GM18907 (cell line): ENCODE data around the gene PRR14.
A peak's percentile ranks its signal among the peaks of the same experiment; 100 is the strongest.
"Not testable (repeated sequence)": the region's sequence is repeated elsewhere in the genome, so short reads cannot be mapped to it uniquely, and the experiment has no call there.

Source experiments
- ATAC-seq: cut with Tn5 transposase; IDR thresholded peaks from one replicate; pipeline ENCODE4 v1.9.1; 2021; ENCODE audit warnings: mild to moderate bottlenecking, moderate library complexity; ENCODE audit not compliant: unreplicated experiment

Gene PRR14

DNA sequence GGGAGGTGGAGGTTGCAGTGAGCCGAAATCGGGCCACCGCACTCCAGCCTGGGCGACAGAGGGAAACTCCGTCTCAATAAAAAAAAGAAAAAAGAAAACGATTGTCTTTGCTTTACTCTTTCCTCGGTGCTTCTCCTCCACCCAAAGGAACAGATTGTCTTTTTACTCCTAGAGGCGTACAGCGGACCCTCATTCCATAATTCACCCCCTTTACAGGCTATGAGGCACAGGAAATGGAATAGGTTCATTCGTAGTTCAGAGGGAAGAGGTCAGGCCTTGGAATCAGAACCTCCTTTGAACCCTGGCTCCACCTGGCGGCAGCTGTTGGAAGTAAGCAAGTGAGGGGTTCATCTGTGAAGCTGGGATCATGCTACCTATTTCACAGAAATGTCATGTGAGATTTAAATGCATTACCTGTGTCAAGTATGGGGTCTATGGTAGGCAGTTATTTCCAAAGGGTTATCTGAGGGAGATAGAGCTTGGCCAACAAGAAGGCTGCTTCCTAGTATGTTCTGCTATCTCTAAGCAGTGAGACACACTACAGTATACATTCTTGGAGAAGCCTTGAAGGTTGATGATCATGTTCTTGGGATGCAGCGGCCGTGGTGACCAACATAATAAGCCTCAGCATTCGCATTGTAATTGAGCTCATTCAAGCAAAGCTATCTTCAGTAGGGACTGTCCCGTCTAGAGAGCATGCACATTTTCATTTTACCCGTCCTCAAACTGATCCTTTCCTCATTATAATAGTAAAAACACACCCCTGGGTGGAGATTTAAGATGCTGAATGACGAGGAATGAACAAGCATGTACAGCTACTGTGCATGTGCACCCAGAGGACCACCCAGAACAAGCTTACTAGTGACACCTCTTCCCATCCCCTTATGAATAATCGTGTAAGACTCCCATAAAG is 21.9 kb upstream of the PRR14 start:
- ATAC-seq: peak; percentile 62

DNA sequence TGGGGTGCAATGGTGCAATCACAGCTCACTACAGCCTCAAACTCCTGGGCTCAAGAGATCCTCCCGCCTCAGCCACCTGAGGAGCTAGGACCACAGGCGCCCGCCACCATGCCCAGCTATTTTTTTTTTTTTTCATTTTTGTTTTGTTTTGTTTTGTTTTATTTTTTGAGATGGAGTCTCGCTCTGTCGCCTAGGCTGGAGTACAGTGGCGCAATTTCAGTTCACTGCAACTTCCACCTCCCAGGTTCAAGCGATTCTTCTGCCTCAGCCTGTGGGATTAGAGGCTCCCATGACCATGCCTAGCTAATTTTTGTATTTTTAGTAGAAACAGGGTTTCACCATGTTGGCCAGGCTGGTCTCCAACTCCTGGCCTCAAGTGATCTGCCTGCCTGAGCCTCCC is 18.3 kb upstream of the PRR14 start:
- not testable (repeated sequence) for ATAC-seq

DNA sequence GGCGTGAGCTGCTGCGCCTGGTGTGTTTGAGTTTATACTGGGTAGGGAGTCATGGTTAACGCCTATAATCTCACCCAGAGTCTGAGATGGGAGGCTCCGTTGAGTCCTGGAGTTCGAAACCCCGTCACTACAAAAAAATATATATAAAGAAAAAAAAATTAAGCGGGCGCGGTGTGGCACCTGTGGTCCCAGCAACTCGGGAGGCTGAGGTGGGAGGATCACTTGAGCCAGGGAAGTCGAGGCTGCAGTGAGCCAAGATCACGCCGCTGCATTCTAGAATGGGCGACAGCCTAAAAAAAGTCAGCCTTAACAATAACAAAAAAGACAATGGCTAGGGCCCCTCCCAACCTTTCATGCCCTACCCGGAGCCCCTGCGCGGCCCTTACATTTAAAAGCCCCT is 17.2 kb upstream of the PRR14 start:
- no peak for ATAC-seq

DNA sequence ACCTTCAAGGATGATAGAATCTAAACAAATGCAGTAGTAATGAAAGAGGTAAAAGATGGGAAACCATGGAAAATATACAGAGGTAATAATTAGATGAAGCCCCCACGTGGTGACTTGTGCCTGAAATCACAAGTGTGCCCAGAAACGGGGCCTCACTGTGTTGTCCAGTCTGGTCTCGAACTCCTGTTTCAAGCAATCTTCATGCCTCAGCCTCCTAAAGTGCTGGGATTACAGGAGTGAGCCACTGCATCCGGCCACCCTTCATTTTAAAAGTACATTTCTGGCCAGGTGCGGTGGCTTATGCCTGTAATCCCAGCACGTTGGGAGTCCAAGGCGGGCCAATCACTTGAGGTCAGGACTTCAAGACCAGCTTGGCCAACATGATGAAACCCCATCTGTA is 14.2 kb upstream of the PRR14 start:
- ATAC-seq: no peak

DNA sequence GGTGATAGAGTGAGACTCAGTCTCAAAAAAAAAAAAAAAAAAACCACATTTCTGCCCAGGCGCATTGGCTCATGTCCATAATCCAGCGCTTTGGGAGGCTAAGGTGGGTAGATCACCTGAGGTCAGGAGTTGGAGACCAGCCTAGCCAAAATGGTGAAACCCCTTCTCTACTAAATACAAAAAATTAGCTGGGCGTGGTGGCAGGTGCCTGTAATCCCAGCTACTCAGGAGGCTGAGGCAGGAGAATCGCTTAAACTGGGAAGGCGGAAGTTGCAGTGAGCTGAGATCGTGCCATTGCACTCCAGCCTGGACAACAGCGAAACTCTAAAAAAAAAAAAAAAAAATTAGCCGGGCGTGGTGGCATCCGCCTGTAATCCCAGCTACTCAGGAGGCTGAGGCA is 13.6 kb upstream of the PRR14 start:
- not testable (repeated sequence) for ATAC-seq

DNA sequence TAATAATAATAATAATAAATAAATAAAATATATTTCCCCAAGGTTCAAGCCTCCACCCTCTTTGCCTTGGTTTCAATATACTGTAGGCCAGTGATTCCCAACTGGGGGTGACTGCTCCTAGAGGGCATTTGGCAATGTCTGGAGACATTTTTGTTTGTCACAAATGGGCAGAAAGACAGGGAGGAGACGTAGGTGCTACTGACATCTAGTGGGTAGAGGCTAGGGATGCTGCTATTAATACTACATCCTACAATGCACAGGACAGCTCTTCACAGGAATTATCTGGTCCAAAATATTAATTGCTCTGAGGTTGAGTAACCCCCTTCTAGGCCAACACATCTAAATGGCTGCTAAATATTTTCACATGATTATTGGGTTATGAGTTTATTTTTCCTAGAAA is 12.8 kb upstream of the PRR14 start:
- ATAC-seq: no peak

DNA sequence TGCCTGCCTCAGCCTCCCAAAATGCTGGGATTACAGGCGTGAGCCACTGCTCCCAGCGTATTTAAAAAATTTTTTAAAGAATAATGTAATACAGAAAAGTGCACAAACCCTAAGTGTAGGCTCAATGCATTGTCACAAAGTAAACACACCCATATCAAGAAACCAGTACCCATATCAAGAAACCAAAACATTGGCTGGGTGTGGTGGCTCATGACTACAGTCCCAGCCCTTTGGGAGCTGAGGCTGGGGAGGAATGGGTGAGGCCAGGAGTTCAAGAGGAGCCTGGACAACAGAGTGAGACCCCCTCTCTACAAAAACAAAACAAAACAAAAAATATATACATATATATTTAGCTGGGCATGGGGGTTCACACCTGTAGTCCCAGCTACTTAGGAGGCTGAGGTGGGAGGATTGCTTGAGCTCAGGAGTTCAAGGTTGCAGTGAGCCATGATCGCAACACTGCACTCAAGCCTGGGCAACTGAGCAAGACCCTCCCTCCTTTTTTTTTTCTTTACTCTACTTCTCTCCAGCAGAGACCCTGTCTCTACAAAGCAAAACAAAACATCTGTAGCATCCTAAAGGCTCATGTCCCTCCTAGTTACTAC is 9.3 kb upstream of the PRR14 start:
- ATAC-seq: no peak

DNA sequence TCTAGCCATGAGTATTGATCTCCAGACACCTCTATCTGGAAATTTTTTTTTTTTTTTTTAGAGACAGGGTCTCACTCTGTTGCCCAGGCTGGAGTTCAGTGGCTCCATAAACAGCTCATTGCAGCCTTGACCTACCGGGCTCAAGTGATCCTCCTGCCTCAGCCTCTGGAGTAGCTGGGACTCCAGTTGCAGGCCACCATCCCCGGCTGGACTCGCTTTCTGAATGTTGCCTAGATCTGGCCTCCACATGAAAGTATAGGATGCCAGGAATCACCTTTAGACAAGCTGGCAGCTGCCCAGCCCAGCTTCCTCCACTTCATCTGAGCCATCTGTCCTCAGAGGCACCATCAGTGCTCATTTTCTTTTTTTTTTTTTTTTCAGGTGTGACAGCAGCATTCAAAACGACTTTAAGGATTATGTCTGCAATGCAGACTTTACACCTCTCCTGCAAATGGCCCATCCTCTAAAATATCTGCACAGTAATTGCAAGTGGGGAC is 6.4 kb upstream of the PRR14 start:
- no peak for ATAC-seq

DNA sequence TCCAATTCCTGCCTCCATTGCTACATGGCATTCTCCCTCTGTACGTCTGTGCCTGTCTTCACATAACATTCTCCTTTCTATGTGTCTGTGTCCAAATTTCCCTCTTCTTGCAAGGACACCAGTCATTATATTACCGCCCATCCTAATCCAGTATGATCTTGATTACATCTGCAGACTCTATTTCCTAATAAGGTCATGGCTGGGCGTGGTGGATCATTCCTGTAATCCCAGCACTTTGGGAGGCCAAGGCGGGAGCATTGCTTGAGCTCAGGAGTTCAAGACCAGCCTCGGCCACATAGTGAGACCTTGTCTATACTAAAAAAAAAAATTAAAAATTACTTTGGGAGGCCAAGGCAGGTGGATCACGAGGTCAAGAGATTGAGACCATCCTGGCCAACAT is 5.0 kb upstream of the PRR14 start:
- no peak for ATAC-seq

DNA sequence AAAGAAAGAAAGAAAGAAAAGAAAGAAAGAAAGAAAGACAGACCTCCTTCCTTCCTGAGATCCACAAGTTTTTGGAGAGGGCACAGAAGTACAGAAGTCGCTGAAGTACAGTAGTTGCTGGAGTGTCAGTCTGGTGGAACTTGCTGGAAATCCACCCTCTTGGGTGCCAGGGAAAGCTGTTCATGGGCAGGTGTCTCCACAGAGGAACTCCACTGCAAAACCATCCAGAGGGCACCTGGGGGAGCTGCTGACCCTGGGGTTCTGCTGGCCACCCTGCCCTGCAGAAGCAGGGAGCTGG is 3.5 kb upstream of the PRR14 start:
- ATAC-seq: no peak

DNA sequence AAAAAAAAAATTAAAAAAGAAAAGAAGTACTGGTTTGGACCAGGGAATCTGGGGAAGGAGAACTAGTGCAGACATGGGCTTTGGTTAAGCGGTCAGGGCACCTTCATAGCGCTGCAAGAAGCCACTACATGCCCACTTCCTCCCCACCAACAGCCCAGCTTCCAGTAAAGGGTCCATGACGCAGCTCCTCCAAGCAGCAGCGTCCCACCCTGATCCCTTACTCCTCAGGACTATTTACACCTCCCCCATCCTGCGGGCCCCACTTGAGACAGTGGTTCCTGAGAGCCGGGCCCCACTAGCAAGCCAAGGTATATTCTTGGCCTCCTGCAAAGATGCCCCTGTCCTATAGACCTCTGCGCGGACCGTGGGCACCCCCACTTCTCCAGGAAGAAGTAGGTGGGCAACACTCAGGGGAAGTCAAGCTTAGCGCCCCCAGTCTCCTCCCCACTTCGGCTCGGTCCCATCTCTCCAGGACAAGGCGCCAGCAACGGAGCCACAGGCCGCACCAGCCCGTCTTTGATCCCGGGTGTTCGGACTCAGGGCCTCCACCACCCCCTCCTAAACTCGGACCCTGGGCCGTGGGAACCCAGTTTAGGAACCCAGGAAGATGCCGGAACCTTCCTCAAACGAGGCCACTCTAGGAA is 913 bp upstream of the PRR14 start:
- ATAC-seq: peak; percentile 14

DNA sequence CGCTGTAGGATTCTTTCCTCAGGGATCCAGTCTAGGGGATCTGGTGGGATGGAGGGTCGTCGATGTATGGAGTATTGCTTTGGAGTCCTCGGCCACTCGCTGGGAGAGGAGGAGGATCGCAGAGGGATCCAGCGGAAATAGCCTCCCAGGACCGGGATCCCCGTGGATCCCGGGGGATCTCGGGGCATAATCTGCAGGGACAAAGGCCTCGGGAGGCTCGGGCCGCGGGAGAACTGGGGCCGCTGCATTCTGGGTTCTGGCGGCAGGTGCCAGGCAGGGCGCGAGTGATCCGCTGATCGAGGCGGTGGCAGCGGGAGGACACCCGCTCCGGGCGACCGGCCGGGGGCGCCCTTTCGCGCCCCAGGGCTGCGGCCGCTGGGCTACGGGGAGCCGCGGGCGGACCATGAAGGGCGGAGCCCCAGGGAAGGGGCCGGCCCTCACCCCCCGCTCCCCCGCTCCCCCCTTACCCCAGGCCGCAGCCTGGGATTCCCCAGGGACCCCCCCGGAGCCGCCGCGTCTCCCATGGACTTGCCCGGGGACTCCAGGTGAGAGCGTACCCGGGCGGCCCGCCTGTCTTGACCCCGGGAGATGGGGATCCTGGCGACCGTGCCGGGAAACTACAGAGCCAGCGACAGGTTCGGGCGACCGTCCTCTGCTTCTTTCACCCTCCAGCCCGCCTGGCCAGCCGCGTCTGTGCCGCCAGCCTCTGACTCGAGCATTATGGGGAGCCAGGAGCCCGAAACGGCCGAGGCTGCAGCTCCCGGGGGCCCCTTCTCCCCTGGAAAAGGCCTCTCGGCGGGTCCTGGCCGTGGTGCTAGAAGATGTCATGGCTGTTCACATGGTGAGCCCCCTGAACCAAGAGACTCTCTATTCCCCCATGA is 604 bp downstream of the PRR14 start:
- ATAC-seq: peak; percentile 32

DNA sequence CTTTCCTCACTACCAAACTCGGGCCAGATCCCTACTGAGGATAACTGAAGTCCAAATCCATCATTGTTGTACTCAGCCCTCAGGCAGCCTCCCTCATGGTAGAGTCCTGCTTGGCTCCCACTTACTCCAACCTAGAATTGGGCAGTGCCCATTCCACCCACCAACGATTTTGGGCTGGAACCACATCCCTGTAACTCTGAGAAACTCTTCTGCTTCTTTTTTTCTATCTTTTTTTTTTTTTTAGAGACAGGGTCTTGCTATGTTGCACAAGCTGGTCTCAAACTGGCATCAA is 1.2 kb downstream of the PRR14 start:
- no peak for ATAC-seq

DNA sequence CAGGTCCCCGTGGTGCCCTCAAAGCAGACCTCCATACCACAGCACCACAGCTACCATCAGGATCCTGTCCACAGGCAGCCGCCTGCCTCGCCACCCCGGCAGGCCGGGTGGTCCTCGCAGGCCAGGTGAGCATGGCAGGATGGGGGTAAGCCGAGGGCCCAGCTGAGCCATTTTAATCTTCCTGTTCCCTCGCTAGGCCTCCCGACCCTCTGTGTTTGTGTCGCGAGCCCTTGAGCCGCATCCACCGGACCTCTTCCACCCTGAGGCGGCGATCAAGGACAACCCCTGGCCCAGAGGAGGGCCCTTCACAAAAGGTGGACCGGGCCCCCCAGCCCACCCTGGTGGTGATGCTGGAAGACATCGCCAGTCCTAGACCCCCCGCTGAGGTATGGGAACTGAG is 2.0 kb downstream of the PRR14 start:
- no peak for ATAC-seq

DNA sequence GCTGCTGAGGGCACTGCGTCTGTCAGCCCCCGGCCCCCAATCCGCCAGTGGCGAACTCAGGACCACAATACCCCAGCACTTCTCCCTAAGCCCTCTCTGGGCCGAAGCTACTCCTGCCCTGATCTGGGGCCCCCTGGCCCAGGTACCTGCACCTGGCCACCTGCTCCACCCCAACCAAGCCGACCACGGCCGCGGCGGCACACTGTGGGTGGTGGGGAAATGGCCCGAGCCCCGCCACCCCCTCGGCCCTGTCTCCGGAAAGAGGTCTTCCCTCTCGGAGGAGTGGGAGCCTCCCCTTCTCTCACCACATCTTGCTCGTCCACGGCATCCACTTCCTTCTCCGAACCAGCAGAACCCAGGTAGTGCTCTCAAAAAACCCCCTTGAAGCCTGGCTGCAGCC is 4.1 kb downstream of the PRR14 start:
- ATAC-seq: no peak

DNA sequence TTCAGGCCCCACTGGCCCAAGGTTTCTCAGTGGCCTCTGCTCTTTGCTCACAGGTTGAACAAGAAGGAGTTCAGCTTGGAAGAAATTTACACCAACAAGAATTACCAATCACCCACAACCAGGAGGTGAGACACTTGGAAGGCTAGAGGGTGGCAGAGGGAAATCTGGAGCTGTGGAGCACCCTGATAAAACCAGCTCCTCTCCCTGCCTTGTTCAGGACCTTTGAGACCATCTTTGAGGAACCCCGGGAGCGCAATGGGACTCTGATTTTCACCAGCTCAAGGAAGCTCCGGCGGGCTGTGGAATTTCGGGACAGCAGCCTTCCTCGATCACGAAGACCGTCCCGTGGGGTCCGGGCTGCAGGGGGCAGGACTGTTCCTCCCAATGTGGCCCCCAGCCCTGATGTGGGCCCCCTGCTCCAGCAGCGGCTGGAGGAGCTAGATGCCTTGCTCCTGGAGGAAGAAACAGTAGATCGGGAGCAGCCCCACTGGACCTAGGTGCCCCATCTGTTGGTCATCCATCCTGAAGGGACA is 5.1 kb downstream of the PRR14 start:
- no peak for ATAC-seq

DNA sequence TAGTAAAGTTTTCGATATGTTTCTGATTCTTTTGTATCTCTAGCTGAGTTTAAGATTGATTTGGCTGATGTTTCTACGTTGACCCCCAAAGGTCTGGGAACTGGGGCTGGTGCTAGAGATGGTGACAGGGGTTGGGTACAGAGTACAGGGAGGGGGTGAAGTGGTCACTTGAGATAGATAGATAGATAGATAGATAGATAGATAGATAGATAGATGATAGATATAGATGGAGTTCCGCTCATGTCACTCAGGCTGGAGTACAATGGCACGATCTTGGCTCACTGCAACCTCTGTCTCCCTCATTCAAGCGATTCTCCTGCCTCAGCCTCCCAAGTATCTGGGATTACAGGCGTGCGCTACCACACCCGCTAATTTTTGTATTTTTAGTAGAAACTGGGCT is 5.6 kb downstream of the PRR14 start:
- ATAC-seq: no peak

DNA sequence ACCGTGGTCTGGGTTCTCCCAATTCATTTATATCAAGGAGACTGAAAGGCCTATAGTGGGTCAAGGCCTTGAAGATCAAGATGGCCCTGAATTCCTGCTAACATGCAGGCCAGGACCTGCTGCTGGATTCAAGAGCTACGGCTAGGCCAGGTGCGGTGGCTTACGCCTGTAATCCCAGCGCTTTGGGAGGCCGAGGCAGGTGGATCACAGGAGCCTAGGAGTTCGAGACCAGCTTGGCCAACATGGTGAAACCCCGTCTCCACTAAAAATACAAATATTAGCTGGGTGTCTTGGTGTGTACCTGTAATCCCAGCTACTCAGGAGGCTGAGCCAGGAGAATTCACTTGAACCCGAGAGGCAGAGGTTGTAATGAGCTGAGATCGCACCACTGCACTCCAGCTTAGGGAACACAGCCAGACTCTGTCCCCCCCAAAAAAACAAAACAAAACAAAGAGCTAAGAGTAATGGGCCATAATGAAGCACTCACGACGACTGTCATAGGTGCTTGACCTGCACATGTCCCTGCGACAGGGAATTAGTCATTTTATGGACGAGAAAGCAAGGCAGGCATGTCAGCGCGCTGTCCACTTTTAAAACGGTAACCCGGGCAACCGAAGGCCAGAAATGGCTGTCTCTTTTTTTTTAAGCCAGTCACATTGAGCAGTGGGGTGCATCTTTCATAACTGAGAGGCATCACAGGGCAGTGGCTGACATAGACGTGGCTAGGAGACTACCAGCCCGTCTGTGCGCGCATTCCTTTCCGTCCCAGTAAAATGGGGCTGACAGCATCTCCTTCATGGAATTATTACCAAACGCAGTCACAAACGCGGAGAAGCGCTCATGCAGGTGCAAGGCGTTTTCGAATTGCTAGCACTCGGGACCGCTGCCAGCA is 6.5 kb downstream of the PRR14 start:
- ATAC-seq: no peak

DNA sequence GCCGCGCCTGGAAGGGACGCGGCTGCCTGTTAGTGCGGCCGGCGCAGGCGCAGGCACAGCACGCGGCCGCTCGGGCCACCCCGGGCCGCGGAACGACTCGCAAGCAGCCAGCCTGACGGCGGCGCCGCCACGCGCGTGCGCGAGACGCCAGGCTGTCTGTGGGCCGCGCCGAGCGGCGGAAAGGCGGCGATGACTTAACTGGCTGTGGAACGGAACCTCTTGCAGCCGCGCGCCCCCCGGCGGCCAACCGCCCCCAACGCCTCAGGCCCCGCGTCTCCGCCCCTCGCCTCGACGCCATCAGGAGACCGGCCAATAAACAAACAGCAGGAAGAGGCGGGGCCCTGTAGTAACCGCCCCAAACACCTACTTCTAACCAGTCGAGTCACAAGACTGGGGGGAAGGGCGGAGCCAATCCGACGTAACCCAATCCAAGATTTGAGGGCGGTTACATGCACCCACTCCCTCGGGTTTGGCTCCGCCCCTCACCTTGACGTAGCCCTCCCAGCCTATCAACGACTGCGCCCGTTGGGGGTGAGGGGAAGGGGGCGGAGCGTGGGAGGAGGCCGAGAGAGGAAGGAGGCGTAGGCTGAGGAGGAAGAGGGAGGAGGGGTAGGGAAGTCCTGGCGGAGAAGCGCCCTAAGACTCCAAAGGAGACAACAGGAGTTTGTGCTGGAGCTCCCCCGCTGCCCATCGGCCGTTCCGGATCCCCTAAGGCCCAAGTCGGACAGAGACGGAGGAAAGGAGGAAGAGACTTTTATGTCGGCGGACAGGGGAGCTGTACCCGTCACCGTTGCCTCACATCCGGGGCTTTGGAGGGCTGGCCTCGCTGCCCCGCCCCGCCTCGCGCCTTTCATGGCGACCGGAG is 7.3 kb downstream of the PRR14 start, which contains the start of gene FBRS:
Gene FBRS (plus strand): TSS at position 566 of the 865 bp plus-strand sequence. CDS start 1,088 bp downstream, outside the sequence.
- ATAC-seq: peak; percentile 70
